GM23338 (cell line): ENCODE measurements around the gene RAD21L1.

ENCODE experiments used
- EZH2 ChIP-seq: fragments of 200-600 bp; sonication (generic); IDR thresholded peaks from one replicate; pipeline ENCODE4 v1.8.0; 2017; ENCODE audit warnings: antibody characterized with exemption, mild to moderate bottlenecking, low read depth; ENCODE audit not compliant: unreplicated experiment
- EZH2phosphoT487 ChIP-seq: fragments of 200-600 bp; sonication (generic); IDR thresholded peaks from one replicate; pipeline ENCODE4 v1.8.1; 2018; ENCODE audit warnings: antibody characterized with exemption; ENCODE audit not compliant: unreplicated experiment
- TF ChIP-seq, protein P1 (sequence below), 2 experiments: fragments of 200-600 bp in 1 of 2; sonication (generic) in 1 of 2; conservative IDR thresholded peaks; 2 replicates each; pipeline versions ENCODE4 v1.5.1 to v1.6.1; 2016 to 2017; ENCODE audit warnings: antibody characterized with exemption in 2 of 2, low read depth in 2 of 2, mild to moderate bottlenecking in 2 of 2, moderate library complexity in 1 of 2

DNA sequence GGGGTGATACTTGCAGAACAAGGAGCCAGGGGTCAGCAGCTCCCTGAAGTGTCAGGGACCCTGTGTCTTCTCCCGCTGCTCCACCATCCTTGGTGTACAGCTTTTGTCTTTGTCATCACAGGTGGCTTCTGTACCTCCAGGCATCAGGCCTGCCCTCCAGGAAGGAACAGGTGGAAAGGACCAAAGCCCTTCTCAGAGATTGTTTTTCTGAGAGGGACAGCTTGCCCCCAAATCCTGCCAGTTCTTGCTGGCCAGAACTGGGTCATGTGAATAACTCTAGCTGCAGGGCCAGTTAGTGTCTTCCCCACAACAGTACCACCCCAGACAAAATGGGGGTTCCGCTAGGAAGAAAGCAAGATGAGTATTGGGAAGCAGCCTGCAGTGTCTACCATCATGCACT is 71.6 kb downstream of the RAD21L1 start:
- TF ChIP-seq EZH2 = no peak
- TF ChIP-seq, protein P1, sequence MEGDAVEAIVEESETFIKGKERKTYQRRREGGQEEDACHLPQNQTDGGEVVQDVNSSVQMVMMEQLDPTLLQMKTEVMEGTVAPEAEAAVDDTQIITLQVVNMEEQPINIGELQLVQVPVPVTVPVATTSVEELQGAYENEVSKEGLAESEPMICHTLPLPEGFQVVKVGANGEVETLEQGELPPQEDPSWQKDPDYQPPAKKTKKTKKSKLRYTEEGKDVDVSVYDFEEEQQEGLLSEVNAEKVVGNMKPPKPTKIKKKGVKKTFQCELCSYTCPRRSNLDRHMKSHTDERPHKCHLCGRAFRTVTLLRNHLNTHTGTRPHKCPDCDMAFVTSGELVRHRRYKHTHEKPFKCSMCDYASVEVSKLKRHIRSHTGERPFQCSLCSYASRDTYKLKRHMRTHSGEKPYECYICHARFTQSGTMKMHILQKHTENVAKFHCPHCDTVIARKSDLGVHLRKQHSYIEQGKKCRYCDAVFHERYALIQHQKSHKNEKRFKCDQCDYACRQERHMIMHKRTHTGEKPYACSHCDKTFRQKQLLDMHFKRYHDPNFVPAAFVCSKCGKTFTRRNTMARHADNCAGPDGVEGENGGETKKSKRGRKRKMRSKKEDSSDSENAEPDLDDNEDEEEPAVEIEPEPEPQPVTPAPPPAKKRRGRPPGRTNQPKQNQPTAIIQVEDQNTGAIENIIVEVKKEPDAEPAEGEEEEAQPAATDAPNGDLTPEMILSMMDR (conservative IDR thresholded peaks at IDR 0.05; ENCODE audit: low read depth in 2 of 2) = no peak
- TF ChIP-seq EZH2phosphoT487 = no peak
